ENCODE measurements around the gene SGTA. TPM values are rescaled to one million over a fixed set of nuclear protein-coding genes. Genes with fewer than 3 reads are reported as not detected.

The SGTA gene
- total and polyA plus RNA-seq, 9 of the 15 experiments (the other 6 are each of a cell fraction or from before 2014, with no cell fraction given), result 1.4 to 110 (median 49.9) TPM

GRCh38 chr19:2782936-2783780 lies at the start of gene SGTA (continued):
- TF ChIP-seq MGA (IDR thresholded peaks at IDR 0.05), result peak; percentile 100
- TF ChIP-seq ZNF280A (IDR thresholded peaks at IDR 0.05; ENCODE audit: low read depth, partially characterized antibody), result no peak
- TF ChIP-seq POLR2G (IDR thresholded peaks at IDR 0.05; ENCODE audit: low read depth, low read length), result peak; percentile 91
- TF ChIP-seq SPI1 (IDR thresholded peaks at IDR 0.05; ENCODE audit: borderline replicate concordance, low read depth, low read length), result peak; percentile 82
- TF ChIP-seq MYNN (IDR thresholded peaks at IDR 0.05), result no peak
- TF ChIP-seq MYNN (CRISPR knock-in tag; IDR thresholded peaks at IDR 0.05), result no peak
- TF ChIP-seq XRCC5 (IDR thresholded peaks at IDR 0.05; ENCODE audit: low read depth, low read length), result peak; percentile 82; the same call in 1 of the 2 replicates
- peak; percentile 93 for TF ChIP-seq FIP1L1 (IDR thresholded peaks at IDR 0.05; ENCODE audit: low read depth, low read length, poor library complexity, severe bottlenecking)
- TF ChIP-seq E2F5 (CRISPR knock-in tag; IDR thresholded peaks at IDR 0.05), result peak; percentile 99
- peak; percentile 99 for TF ChIP-seq FOXP1 (CRISPR knock-in tag; IDR thresholded peaks at IDR 0.05)
- TF ChIP-seq ATF2 (CRISPR knock-in tag; IDR thresholded peaks at IDR 0.05), result peak; percentile 87

All from K562 (cell line).